Measurements from ENCODE around the gene CUEDC2.

CUEDC2 gene

DNA sequence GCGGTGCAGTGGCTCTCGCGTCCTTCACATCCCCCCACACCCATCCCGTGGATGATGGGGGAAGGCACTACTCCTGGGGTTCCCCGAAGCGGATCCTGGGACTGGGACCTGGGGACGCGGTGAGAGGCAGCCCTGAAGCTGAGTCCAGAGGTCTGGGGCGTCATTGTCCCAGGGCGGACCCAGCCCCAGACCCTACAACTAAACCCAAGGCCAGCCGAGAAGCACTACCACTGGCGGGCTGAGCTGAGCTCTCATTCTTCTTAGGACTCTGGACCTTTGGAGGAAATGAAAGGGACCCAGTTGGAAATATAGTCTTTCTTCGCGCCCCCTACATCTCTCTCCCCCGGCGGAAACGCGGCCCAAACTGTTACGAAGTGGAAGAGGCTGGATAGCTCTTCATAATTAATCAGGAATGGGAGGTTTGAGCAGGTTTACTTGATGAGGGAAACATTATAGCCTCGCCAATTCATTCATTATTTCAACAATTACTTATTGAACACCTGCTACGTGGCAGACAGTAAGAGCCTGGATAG is 12.1 kb downstream of the CUEDC2 start:
- TF ChIP-seq, protein P1, sequence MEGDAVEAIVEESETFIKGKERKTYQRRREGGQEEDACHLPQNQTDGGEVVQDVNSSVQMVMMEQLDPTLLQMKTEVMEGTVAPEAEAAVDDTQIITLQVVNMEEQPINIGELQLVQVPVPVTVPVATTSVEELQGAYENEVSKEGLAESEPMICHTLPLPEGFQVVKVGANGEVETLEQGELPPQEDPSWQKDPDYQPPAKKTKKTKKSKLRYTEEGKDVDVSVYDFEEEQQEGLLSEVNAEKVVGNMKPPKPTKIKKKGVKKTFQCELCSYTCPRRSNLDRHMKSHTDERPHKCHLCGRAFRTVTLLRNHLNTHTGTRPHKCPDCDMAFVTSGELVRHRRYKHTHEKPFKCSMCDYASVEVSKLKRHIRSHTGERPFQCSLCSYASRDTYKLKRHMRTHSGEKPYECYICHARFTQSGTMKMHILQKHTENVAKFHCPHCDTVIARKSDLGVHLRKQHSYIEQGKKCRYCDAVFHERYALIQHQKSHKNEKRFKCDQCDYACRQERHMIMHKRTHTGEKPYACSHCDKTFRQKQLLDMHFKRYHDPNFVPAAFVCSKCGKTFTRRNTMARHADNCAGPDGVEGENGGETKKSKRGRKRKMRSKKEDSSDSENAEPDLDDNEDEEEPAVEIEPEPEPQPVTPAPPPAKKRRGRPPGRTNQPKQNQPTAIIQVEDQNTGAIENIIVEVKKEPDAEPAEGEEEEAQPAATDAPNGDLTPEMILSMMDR (IDR thresholded peaks at IDR 0.05; ENCODE audit: insufficient read depth, low read length, missing control alignments): no peak
- CTCF ChIA-PET: interaction anchor here (0.9 to 9.9 kb wide), 11 partner anchors 9 to 190 kb away, joined by 3 to 157 read pairs (median 12); partner anchors contain the start of genes ACTR1A, CUEDC2, ELOVL3 and NFKB2
- peak overlapping the region; percentile 92 for H3K4me3 ChIP-seq (ENCODE audit: low read depth, low read length)
- POLR2A ChIA-PET: interaction anchor here (1.2 to 3.9 kb wide), 3 partner anchors 12 to 14 kb away, joined by 3 to 31 read pairs (median 4); partner anchors contain the start of gene CUEDC2
- DNase-seq (ENCODE audit: low read depth, low spot score): no peak

- POLR2A ChIA-PET: interaction anchor here (1.2 to 3.9 kb wide), 2 partner anchors 13 to 15 kb away, joined by 4 to 31 read pairs; partner anchors contain the start of gene CUEDC2
Observed at GRCh38 chr10:102419269-102420180, 12.8 kb downstream of the CUEDC2 start.

GRCh38 chr10:102418622-102419268 is 13.6 kb downstream of the CUEDC2 start, which contains the start of gene PSD:
Gene PSD (minus strand): TSS chr10:102418785. CDS start chr10:102417038, 1,747 bp downstream.
- ChIA-PET CTCF (interaction anchor here (10.3 kb wide), 1 partner anchor 21 kb away, joined by 161 read pairs; the partner anchor contains the start of gene NFKB2), POLR2A (no interaction called here)
- DNase-seq (ENCODE audit: low read depth, low spot score): no peak
- TF ChIP-seq, protein P1 (IDR thresholded peaks at IDR 0.05; ENCODE audit: insufficient read depth, low read length, missing control alignments): no peak
- peak within 1 kb of the TSS; percentile 92 for H3K4me3 ChIP-seq (ENCODE audit: low read depth, low read length)

More at GRCh38 chr10:102419269-102420180, 12.8 kb downstream of the CUEDC2 start:
- TF ChIP-seq, protein P1 (IDR thresholded peaks at IDR 0.05; ENCODE audit: insufficient read depth, low read length, missing control alignments): no peak
- H3K4me3 ChIP-seq (ENCODE audit: low read depth, low read length): peak overlapping the region; percentile 92
- no peak for DNase-seq (ENCODE audit: low read depth, low spot score)
- CTCF ChIA-PET: interaction anchor here (0.9 to 9.9 kb wide), 10 partner anchors 8 to 190 kb away, joined by 3 to 157 read pairs (median 8); partner anchors contain the start of genes ACTR1A, ELOVL3 and NFKB2

DNA sequence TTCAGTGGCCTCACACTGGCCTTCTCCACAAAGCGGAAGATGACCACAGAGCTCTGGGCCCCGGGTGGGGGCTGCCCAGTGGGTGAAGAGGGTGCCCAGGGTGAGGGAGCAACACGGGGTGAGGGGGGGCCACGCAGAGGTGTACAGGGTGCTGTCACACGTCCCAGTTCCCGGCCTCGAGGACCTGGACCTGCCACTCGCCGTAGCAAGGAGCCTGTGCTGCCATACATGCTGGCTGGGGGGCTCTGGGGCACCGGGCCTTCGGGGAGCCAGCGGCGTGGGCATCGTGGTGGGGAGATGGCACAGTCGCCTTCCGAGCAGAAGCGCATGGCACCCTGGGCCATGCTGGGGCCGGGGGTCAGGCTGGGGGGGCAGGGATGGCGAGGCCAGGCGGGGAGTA is 15.7 kb downstream of the CUEDC2 start:
- POLR2A ChIA-PET: no interaction called here
- no peak overlapping the region for H3K4me3 ChIP-seq (ENCODE audit: low read depth, low read length)
- TF ChIP-seq, protein P1 (IDR thresholded peaks at IDR 0.05; ENCODE audit: insufficient read depth, low read length, missing control alignments): no peak
- no peak for DNase-seq (ENCODE audit: low read depth, low spot score)
- CTCF ChIA-PET: interaction anchor here (1.9 to 10.3 kb wide), 2 partner anchors 13 to 19 kb away, joined by 11 to 161 read pairs; partner anchors contain the start of gene NFKB2

GRCh38 chr10:102416283-102416682 is 16.1 kb downstream of the CUEDC2 start:
- POLR2A ChIA-PET: no interaction called here
- TF ChIP-seq, protein P1 (IDR thresholded peaks at IDR 0.05; ENCODE audit: insufficient read depth, low read length, missing control alignments): no peak
- DNase-seq (ENCODE audit: low read depth, low spot score): no peak
- CTCF ChIA-PET: interaction anchor here (0.6 to 10.3 kb wide), 3 partner anchors 12 to 55 kb away, joined by 4 to 161 read pairs (median 11); partner anchors contain the start of gene NFKB2
- no peak overlapping the region for H3K4me3 ChIP-seq (ENCODE audit: low read depth, low read length)
